ENCODE measurements around the gene RRP1B.

- TF ChIP-seq CTCF (IDR thresholded peaks at IDR 0.05 in 4 of 5, conservative IDR thresholded peaks at IDR 0.05 in 1 of 5) (no peak), POLR2A (IDR thresholded peaks at IDR 0.05) (no peak)
Measured at GRCh38 chr21:43731476-43731875, 72.1 kb downstream of the RRP1B start.

All from gastrocnemius medialis (tissue), 4 donors.